CD4-positive, alpha-beta T cell treated with Interleukin-2 at 100 ng/mL for 4 hours (primary cell): ENCODE measurements around the gene SNCAIP.
"Not testable (repeated sequence)": the region's sequence is repeated elsewhere in the genome, so short reads cannot be mapped to it uniquely, and the experiment has no call there.

Source experiments
- DNase-seq: peaks from one replicate; pipeline ENCODE4 v3.0.0-alpha.2; 2020; ENCODE audit warnings: low spot score

The SNCAIP gene

GRCh38 chr5:122315521-122315920 is 3.5 kb downstream of the SNCAIP start:
- DNase-seq = no peak

GRCh38 chr5:122316656-122317055 is 4.6 kb downstream of the SNCAIP start:
- DNase-seq = no peak

GRCh38 chr5:122319897-122320296 is 7.9 kb downstream of the SNCAIP start:
- no peak for DNase-seq

GRCh38 chr5:122321921-122322320 is 9.9 kb downstream of the SNCAIP start:
- DNase-seq = no peak

GRCh38 chr5:122322801-122323548 is 10.9 kb downstream of the SNCAIP start:
- DNase-seq = no peak

GRCh38 chr5:122323738-122324137 is 11.7 kb downstream of the SNCAIP start:
- DNase-seq = no peak

GRCh38 chr5:122327110-122327509 is 15.1 kb downstream of the SNCAIP start:
- no peak for DNase-seq

GRCh38 chr5:122330881-122331280 is 18.8 kb downstream of the SNCAIP start:
- no peak for DNase-seq

- DNase-seq = no peak
Measured at GRCh38 chr5:122332599-122333555, 20.8 kb downstream of the SNCAIP start.

GRCh38 chr5:122333564-122333963 is 21.5 kb downstream of the SNCAIP start:
- DNase-seq = no peak

- no peak for DNase-seq
Measured at GRCh38 chr5:122339591-122339990, 27.6 kb downstream of the SNCAIP start.

- no peak for DNase-seq
Measured at GRCh38 chr5:122341087-122341486, 29.1 kb downstream of the SNCAIP start.

- DNase-seq = no peak
Measured at GRCh38 chr5:122342256-122342655, 30.2 kb downstream of the SNCAIP start.

- no peak for DNase-seq
Measured at GRCh38 chr5:122346897-122347581, 35.0 kb downstream of the SNCAIP start.

GRCh38 chr5:122350496-122350895 is 38.5 kb downstream of the SNCAIP start:
- DNase-seq = no peak

GRCh38 chr5:122351416-122352157 is 39.5 kb downstream of the SNCAIP start:
- DNase-seq = no peak

GRCh38 chr5:122352331-122352730 is 40.3 kb downstream of the SNCAIP start:
- no peak for DNase-seq

GRCh38 chr5:122353361-122353760 is 41.3 kb downstream of the SNCAIP start:
- not testable (repeated sequence) for DNase-seq

GRCh38 chr5:122354293-122354692 is 42.3 kb downstream of the SNCAIP start:
- no peak for DNase-seq

- DNase-seq = no peak
Measured at GRCh38 chr5:122355324-122355723, 43.3 kb downstream of the SNCAIP start.

- no peak for DNase-seq
Measured at GRCh38 chr5:122356855-122357254, 44.8 kb downstream of the SNCAIP start.
